GM12865 (cell line): ENCODE measurements around the gene LHX8.

ENCODE experiments used
- DNase-seq: peaks from one replicate; pipeline ENCODE4 v3.0.0; 2010; ENCODE audit warnings: low read depth
- H3K4me3 ChIP-seq: 2 replicates; pipeline ENCODE4 v1.5.1; 2011; ENCODE audit warnings: mild to moderate bottlenecking, low read depth, low read length, control low read depth
- CTCF ChIP-seq: IDR thresholded peaks from 2 replicates; pipeline ENCODE4 v1.5.1; 2011; ENCODE audit warnings: low read length, control low read depth, low read depth, inconsistent platforms; ENCODE audit not compliant: insufficient read depth; ENCODE audit errors: missing control alignments

The LHX8 gene

GRCh38 chr1:75208862-75209261, 74.7 kb downstream of the LHX8 start:
- DNase-seq: no peak
- H3K4me3 ChIP-seq: no peak overlapping the region
- no peak for TF ChIP-seq CTCF
